HG03175 (cell line): ENCODE data around the gene COL18A1.
"Not testable (repeated sequence)": the region's sequence is repeated elsewhere in the genome, so short reads cannot be mapped to it uniquely, and the experiment has no call there.

Experiments used
- ATAC-seq: cut with Tn5 transposase; IDR thresholded peaks from one replicate; pipeline ENCODE4 v1.9.1; 2021; ENCODE audit warnings: mild to moderate bottlenecking, moderate library complexity; ENCODE audit not compliant: unreplicated experiment

COL18A1 gene

GRCh38 chr21:45438391-45439145 is 33.6 kb downstream of the COL18A1 start:
- no peak for ATAC-seq

GRCh38 chr21:45439161-45439872 is 34.4 kb downstream of the COL18A1 start:
- peak; percentile 71 for ATAC-seq

GRCh38 chr21:45439901-45440461 is 35.0 kb downstream of the COL18A1 start:
- ATAC-seq = no peak

- no peak for ATAC-seq
Observed at GRCh38 chr21:45440736-45441350, 35.9 kb downstream of the COL18A1 start.

GRCh38 chr21:45441431-45442255 is 36.7 kb downstream of the COL18A1 start:
- no peak for ATAC-seq

GRCh38 chr21:45442276-45442675 is 37.3 kb downstream of the COL18A1 start:
- ATAC-seq = no peak

- ATAC-seq = not testable (repeated sequence)
Observed at GRCh38 chr21:45442686-45443594, 38.0 kb downstream of the COL18A1 start.

GRCh38 chr21:45443595-45444181 is 38.7 kb downstream of the COL18A1 start:
- ATAC-seq = no peak

- ATAC-seq = no peak
Observed at GRCh38 chr21:45444385-45444784, 39.4 kb downstream of the COL18A1 start.

GRCh38 chr21:45445369-45445768 is 40.4 kb downstream of the COL18A1 start:
- ATAC-seq = no peak

GRCh38 chr21:45447821-45448220 is 42.9 kb downstream of the COL18A1 start:
- no peak for ATAC-seq

- no peak for ATAC-seq
Observed at GRCh38 chr21:45448283-45448809, 43.4 kb downstream of the COL18A1 start.

- ATAC-seq = no peak
Observed at GRCh38 chr21:45448810-45449657, 44.1 kb downstream of the COL18A1 start.

- ATAC-seq = no peak
Observed at GRCh38 chr21:45449658-45450422, 44.9 kb downstream of the COL18A1 start.

- ATAC-seq = no peak
Observed at GRCh38 chr21:45450423-45451090, 45.6 kb downstream of the COL18A1 start.

GRCh38 chr21:45451091-45451740 is 46.3 kb downstream of the COL18A1 start:
- no peak for ATAC-seq
